ENCODE measurements around the gene PICK1. TPM values are rescaled to one million over a fixed set of nuclear protein-coding genes. Genes with fewer than 3 reads are reported as not detected.

Gene PICK1
- total and polyA plus RNA-seq, 11 donors = 18.8 to 41.5 (median 22.8) TPM

GRCh38 chr22:38097557-38098409 lies 40.6 kb downstream of the PICK1 start:
- ATAC-seq = peak in 3 of 4 donors; percentile 22 to 33 (median 22)
- intact Hi-C loops (cut with DNase I) = no loop called here
- peak in 1 of 5 donors; percentile 24 for DNase-seq
- WGBS, 4 donors = 48 to 54% (median 50%) methylated on average over 19 to 32 of the region's 32 CpGs
- no peaks in the 10 kb centered on the region for H3K27me3 ChIP-seq
- H3K9me3 ChIP-seq = no peaks in the 10 kb centered on the region
- TF ChIP-seq POLR2A (IDR thresholded peaks at IDR 0.05) (no peak), CTCF (IDR thresholded peaks at IDR 0.05) (peak in 7 of 12 donors; percentile 15 to 37 (median 22))
- no peak overlapping the region for H3K4me3 ChIP-seq
- H3K27ac ChIP-seq = no peak overlapping the region
- no peaks in the 10 kb centered on the region for H3K36me3 ChIP-seq
- peaks cover 0 to 13% (median 2%) of the 10 kb centered on the region in 12 donors for H3K4me1 ChIP-seq

- intact Hi-C loops (cut with DNase I) = no loop called here
- TF ChIP-seq POLR2A (IDR thresholded peaks at IDR 0.05) (no peak), CTCF (IDR thresholded peaks at IDR 0.05) (no peak)
- DNase-seq = peak in 1 of 5 donors; percentile 12
- Histone ChIP-seq H3K36me3 (no peaks in the 10 kb centered on the region), H3K4me1 (peaks cover 0 to 13% (median 2%) of the 10 kb centered on the region in 12 donors), H3K9me3 (no peaks in the 10 kb centered on the region), H3K4me3 (no peak overlapping the region), H3K27me3 (no peaks in the 10 kb centered on the region), H3K27ac (no peak overlapping the region)
- WGBS, 4 donors = 62 to 65% (median 63%) methylated on average over 9 of the region's 9 CpGs
- peak in 2 of 4 donors; percentile 31 to 56 for ATAC-seq
Measured at GRCh38 chr22:38098410-38099249, 41.4 kb downstream of the PICK1 start.

- 66 to 84% (median 79%) methylated on average over 8 of the region's 8 CpGs for WGBS, 4 donors
Measured at GRCh38 chr22:38103641-38104040, 46.4 kb downstream of the PICK1 start.

More at GRCh38 chr22:38103641-38104040, 46.4 kb downstream of the PICK1 start:
- H3K27ac ChIP-seq = no peak overlapping the region
- H3K36me3 ChIP-seq = no peaks in the 10 kb centered on the region
- intact Hi-C loops (cut with DNase I) = loop anchor here in 3 of 10 donors (5.0 to 10.0 kb wide), 2 partner anchors 49 to 51 kb away; partner anchors contain the start of gene PICK1 (in 1 of the 3)
- no peaks in the 10 kb centered on the region for H3K9me3 ChIP-seq
- DNase-seq (peak in 1 of 5 donors; percentile 28), ATAC-seq (no peak)
- no peak for TF ChIP-seq CTCF (IDR thresholded peaks at IDR 0.05)
- no peak for TF ChIP-seq POLR2A (IDR thresholded peaks at IDR 0.05)
- peaks cover 0 to 8% (median 0%) of the 10 kb centered on the region in 12 donors for H3K4me1 ChIP-seq
- H3K27me3 ChIP-seq = no peaks in the 10 kb centered on the region
- no peak overlapping the region for H3K4me3 ChIP-seq
